HG03045 (cell line): ENCODE measurements around the gene ZNF462.
A peak's percentile ranks its signal among the peaks of the same experiment; 100 is the strongest.
"Not testable (repeated sequence)": the region's sequence is repeated elsewhere in the genome, so short reads cannot be mapped to it uniquely, and the experiment has no call there.

Source experiments
- ATAC-seq: cut with Tn5 transposase; IDR thresholded peaks from one replicate; pipeline ENCODE4 v1.9.1; 2021; ENCODE audit warnings: mild to moderate bottlenecking, moderate library complexity; ENCODE audit not compliant: unreplicated experiment

ZNF462 gene, protein sequence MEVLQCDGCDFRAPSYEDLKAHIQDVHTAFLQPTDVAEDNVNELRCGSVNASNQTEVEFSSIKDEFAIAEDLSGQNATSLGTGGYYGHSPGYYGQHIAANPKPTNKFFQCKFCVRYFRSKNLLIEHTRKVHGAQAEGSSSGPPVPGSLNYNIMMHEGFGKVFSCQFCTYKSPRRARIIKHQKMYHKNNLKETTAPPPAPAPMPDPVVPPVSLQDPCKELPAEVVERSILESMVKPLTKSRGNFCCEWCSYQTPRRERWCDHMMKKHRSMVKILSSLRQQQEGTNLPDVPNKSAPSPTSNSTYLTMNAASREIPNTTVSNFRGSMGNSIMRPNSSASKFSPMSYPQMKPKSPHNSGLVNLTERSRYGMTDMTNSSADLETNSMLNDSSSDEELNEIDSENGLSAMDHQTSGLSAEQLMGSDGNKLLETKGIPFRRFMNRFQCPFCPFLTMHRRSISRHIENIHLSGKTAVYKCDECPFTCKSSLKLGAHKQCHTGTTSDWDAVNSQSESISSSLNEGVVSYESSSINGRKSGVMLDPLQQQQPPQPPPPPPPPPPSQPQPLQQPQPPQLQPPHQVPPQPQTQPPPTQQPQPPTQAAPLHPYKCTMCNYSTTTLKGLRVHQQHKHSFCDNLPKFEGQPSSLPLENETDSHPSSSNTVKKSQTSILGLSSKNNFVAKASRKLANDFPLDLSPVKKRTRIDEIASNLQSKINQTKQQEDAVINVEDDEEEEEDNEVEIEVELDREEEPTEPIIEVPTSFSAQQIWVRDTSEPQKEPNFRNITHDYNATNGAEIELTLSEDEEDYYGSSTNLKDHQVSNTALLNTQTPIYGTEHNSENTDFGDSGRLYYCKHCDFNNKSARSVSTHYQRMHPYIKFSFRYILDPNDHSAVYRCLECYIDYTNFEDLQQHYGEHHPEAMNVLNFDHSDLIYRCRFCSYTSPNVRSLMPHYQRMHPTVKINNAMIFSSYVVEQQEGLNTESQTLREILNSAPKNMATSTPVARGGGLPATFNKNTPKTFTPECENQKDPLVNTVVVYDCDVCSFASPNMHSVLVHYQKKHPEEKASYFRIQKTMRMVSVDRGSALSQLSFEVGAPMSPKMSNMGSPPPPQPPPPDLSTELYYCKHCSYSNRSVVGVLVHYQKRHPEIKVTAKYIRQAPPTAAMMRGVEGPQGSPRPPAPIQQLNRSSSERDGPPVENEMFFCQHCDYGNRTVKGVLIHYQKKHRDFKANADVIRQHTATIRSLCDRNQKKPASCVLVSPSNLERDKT (N-terminal part only)

DNA sequence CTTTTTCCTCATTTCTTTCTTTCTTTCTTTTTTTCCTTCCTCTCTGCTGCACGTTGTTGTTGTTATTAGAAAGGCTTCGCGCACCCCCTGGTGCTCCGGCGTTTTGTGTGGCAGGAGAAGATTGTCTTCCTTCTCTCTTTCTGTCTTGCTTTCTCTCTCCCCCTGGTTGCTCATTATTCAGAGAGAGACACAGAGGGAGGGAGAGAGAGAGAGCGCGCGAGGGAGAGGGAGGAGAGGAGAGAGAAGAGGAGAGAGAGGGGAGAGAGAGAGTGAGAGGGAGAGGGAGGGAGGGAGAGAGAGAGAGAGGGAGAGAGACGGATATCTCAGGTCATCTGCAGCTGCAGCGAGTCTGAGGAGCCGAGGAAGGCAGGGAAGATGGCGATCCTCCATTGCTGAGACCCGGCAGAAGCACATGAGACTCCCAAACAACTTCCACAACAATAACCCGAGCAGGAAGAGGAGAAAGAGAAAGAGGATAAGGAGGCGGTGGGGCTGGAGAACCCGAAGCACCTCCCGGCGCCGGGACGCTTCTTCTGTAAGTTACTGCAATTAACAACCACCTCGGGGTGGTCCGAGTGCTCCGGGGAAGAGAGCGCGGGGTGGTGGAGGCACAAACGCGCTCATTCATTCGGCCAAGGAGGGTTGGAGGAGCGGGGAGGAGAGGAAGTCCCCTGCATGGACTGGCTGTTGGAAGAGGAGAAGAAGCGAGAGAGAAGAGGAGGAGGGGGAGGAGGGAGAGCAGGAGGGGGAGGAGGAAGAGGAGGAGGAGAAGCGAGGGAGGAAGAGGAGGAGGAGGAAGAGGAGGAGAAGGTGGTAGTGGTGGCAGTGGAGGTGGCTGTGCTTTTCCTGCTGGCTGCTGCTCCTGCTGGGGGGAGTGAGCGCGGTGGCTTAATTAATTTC is at the start of gene ZNF462:
ZNF462 (plus strand) TSS at position 346 of the 900 bp plus-strand sequence. CDS start 60,218 bp downstream, outside the sequence.
- ATAC-seq: no peak

DNA sequence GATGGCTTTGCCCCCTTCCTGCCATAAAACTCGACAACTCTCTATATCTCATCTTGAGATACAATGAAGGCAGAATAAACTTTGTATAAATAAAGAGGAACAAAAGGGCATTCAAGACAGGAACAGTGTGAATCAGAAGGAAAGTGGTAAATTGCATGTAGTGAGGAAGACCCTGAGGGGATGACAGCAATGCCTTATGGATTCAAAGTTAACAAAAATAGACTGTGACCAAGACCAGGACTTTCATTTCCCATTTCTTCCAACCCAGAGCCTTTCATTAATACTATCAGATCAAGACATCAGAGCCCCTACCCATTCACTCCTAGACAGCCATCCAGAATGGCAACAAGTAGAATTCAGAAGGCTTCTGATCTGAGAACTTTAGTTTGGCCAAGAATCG is 46.4 kb upstream of the ZNF462 start:
- peak; percentile 55 for ATAC-seq

DNA sequence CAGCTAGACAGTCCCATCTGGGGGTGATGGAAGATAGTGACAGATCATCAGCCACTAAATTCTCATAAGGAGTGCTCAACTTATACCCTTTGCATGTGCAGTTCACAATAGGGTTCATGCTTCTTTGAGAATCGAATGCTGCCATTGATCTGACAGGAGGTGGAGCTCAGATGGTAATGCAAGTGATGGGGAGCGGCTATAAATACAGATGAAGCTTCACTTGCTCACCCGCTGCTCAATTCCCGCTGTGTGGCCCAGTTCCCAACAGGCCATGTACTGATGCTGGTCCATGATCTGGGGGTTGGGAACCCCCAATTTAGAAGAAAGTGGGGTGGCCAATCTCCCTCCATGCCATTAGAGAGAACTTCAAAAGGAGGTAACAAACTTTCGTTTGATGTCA is 44.9 kb upstream of the ZNF462 start:
- no peak for ATAC-seq

DNA sequence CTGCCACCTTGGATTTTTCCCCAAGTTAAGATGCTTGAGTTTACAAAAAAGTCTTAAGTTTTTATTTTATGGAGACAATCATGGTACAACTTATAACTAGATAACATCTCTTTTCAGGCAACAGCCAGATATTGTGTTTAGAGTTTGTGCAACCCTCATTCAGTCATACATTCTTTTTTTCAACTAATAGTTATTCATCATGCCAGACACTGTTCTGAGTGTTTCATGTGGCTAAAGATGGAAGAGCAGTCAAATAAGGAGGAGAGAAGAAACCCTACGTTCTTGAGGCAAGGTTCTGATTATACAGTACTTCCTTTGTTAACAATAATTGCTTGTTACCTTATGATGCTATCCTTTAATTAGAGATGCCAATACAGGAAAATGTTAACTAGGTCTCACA is 42.1 kb upstream of the ZNF462 start:
- no peak for ATAC-seq

DNA sequence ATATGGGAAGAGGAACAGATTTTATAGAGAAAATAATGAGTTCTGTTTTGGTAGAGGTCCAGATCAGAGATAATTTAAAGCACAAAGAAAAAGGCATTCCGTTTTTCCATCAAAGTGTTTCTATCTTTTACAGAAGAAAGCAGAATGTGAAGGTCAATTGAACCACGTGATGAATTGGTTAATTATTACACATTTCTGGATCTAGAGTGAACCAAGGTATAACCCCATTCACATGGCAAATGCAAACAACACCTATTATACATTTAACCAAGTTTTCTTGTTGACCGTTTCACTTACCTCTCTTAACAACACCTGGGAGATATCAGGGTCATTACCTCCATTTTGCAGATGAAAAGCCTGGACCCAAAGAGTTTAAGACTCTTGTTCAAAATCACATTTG is 34.9 kb upstream of the ZNF462 start:
- no peak for ATAC-seq

DNA sequence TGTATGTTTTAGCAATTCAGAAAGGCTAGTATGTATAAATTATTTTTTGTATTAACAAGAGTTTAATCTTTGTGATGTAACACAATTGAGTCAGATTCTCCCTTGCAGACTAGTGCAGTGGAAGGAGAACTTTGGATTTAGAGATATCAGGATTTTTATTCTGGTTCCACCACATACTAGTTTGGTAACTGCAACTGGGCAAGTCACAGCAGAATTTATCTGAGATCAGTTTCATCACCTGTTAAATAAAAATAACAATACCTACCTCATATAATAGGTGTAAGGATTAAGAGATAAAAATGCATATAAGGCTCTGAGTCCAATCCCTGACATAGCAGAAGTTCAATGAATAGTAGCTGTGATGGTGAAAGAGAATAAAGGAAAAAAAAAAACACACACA is 34.0 kb upstream of the ZNF462 start:
- ATAC-seq: no peak

DNA sequence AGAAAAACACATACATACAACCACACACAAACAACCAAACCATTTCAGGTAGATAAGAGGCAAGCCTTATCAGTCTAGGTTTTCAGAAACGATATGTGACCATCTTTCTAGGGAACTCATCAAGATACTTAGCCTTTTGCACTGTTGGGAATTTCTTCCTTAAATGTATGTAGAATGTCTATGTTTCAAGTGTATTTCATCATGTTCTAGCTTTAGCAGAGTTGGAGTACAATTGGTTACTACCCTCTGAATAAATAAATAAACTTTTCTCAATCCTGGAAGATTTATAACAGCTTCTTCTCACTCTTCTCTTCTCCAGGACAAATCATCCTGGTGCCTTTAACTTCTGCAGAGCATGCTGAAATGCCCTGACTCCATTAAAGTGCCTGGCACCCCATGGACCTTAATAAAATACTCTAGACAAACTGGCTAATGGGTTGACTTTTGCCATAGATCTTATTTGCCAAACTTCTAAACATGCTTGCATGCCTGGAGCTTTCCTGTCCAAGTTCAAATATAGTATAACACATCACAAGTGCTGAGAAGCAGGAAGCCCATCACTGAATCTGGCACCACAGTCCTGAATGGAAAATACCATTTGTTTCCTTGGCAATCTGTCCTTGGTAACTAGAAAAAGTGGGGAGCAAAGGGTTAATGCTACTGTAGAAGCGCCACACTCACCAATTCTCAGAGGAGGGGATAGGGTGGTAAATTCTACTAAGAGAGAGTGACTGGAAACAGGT is 33.1 kb upstream of the ZNF462 start:
- ATAC-seq: no peak

DNA sequence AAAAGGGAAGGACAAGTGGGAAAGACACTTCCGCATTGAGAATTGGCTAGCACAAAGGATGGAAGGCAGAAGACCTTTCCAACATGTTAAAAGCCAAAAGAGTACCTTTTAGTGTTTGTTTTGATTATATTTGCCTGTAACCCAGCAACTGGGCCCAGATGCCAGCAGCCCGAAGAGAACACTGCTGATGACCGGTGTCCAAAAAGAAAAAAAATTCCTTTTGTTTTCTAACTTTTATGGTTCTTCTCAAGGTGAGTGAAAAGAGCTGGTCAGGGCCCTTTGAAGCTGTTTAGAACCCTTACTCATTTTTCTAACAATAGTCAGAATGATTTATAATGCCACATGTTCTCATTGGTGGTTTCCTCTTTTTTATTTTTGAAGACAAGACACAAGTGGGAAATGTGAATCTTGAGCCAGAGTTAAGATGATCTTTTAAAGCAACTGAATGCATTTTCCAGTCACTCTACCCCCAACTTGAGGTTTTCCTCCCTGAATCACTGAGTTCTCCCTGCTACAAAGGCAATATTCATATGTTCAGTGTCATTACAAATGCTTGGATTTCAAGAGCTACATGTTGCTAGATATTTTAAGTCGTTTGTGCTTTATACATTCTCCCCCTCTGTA is 32.3 kb upstream of the ZNF462 start:
- ATAC-seq: no peak

DNA sequence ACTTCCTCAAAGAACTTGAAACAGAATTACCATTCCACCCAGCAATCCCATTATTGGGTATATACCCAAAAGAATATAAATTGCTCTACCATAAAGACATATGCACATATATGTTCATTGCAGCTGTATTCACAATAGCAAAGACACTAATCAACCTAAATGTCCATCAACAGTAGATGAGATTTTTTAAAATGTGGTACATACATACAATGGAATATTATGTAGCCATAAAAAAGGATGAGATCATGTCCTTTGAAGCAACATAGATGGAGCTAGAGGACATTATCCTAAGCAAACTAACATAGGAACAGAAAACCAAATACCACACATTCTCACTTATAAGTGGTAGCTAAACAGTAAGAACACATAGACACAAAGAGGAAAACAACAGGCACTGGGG is 28.1 kb upstream of the ZNF462 start:
- ATAC-seq: no peak

DNA sequence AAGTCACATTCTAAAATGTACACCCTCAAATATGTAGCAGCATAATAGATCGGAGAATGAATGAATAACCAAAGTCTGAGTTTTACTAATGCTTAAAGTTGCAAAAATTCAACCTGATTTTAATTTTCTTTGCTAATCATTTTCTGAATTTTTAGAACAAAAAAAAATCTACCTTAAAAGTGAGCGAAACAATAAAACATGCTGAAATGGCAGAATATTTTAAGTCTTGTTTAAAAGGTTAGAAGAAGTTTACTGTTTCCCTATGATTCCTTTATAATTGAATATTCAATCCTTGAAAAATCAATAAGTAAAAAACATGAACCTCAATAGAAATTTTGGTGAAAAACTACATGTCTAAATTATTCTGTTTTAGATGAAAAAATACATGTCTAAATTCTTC is 27.1 kb upstream of the ZNF462 start:
- ATAC-seq: no peak

DNA sequence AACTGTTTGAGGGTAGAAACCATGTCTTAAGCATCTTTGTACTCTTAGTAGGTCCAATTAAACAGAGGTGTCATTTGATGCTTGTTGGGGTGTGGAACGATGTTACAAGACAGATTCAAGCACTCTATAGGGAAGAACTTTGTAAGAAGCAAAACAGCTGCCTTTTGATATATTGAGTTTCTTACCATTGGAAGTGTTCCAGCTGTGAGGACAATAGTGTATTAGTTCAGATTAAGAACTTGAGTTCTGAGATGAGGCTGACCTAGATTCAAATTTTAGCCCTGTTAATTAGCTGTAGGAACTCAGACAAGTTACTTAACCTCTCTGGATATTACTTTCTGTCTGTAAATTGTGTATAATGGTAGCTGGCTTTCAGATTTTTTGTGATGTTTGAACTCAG is 19.6 kb upstream of the ZNF462 start:
- ATAC-seq: no peak

DNA sequence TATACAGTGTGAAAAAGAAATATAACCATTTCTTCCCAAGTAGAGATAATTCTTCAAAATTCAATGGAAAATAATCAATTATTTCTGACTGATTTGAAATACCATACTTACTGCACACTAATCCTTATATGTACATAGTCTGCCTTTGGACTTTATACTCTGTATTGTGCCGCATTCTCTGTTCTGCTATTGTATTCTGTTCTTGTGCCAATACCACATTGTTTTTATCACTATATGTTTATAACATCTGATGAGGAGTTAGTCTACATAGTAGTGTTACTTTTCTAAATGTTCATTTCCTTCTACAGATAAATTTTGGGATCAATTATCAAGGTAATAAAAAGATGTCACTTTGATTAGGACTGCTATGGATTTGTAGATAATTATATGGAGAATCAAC is 16.7 kb upstream of the ZNF462 start:
- ATAC-seq: no peak

DNA sequence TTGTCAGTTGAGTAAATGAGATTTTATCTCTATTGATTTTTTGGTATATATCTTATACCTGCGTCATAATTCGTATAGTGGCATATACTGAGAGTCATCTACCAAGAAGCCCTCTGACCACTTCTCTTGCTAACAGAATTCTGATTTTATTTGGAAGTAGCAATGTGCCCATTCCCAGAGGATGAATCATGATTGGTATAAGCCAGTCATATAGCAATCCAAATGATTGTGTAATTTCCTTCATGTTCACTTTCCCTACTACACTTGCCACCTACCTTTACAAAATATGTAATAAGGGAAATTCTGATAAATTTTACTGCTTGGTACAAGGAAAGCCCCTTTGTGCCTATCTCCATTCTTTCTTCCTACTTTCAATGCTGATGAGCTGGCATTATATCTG is 16.1 kb upstream of the ZNF462 start:
- no peak for ATAC-seq

DNA sequence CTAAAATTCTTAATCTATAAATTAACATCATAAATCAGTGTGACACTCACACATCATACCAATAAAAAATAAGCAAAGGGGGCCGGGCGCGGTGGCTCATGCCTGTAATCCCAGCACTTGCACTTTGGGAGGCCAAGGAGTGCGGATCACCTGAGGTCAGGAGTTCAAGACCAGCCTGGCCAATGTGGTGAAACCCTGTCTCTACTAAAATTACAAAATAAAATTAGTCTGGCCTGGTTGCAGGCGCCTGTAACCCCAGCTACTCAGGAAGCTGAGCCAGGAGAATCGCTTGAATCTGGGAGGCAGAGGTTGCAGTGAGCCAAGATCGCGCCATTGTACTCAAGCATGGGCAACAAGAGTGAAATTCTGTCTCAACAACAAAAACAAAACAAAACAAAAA is 11.3 kb upstream of the ZNF462 start:
- ATAC-seq: not testable (repeated sequence)

DNA sequence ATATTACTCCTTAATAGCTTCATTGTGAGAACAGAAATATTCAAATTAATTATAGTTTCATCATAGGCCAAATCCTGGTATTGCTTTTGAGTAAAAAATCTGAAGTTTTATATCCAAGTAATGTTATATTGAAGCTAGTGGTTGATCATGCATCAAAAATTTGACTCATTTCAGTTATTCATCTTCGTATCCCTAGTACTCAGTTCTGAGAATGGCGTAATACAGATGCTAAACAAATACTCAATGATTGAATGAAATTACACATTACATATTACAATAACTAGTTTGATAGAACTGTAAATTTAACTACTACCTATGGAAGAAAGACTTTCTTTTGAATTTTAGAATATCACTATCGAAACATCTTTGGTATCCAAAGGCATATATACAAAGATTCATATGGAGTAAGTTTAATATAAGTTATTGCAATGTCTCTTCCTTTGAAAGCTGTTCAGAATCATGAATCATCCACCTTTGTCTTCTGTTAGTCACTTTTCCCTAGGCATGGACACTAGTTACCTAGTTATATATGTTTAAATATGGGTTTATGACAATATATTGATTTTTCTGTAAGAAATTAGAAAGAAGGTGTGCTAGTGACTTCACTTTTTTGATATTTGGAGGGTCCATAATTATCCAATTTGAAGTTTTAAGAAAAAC is 5.0 kb upstream of the ZNF462 start:
- no peak for ATAC-seq

DNA sequence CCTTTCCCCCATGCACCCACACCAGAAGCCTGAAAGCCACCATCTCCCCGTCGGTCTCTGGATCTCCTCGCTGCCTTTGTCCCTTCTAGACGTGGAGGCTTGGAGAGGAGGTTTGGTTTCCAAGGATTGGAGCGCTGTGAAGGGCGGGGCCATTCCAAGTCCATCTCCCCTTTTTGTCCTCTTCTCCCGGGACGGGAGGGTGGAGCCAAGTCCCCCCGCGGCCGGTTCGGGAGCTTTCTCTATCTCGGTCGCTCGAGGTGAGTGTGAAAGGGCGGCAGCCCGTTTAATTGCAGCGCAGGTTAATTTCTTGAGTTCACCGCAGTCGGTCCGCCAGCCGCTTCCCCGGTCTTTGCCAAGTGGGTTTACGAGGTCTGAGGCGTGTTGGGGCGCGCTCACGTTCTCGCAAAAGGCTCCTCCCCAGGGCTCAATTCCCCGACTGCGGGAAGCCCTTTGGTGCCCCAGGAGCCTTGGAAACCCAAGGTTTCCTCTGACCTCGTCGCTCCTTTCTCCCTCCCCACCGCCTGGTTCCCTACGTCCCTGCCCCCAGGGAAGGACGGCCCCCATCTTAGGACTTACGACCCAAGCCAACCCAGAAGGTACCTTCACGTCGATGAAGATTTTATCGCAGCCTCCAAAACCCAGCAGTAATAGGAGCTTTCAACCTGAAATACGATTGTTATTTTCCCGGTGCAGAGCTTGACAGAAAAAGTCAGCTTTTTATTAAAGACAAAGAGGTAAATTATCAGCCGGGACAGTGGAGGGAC is 2.8 kb upstream of the ZNF462 start:
- ATAC-seq: no peak

DNA sequence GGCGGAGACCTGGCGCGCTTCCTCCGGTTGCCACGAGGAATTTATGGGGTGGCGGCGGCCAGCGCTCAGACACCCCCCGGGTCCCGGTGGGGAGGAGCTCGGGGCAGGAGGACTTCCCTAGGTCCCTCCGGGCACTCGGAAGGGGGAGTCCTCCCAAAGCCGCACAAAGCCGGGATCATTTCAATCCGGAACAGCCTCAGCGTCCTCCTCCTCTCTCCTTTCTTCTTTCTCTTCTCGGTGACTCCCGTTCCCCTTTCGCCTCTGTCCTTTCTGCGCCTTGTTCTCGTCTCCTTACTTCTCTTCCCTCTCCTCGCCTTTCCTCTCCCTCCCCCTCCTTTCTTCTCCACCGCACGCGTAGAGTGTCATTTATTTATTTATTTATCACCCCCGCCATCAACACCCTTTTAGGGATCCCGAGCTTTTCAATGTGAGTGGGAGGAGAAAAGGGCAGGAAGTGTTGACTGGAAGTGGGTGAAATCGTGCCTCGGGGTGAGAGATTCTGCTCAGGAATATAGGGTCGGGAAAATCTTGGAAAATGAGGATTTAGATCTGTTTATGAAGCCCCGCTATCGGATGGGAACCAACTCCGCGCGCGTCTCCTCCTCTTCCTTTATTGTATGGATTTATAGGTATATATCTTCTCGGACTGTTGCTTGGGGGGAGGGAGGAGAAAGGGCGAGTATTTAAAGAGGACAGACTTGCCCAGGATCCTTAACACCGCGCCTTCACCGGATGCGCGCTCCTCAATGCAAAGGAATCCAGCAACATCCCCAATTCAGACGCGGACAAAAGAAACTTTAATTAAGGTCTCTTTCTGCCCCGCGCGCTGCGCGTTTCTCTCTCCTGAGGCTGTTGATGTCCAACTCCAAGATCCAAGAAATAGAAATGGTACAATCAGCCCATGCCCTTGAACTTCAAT is 2.0 kb upstream of the ZNF462 start:
- ATAC-seq: no peak
